ENCODE results near the gene ATP8A2.
"Not testable (repeated sequence)": the region's sequence is repeated elsewhere in the genome, so short reads cannot be mapped to it uniquely, and the experiment has no call there.

DNA sequence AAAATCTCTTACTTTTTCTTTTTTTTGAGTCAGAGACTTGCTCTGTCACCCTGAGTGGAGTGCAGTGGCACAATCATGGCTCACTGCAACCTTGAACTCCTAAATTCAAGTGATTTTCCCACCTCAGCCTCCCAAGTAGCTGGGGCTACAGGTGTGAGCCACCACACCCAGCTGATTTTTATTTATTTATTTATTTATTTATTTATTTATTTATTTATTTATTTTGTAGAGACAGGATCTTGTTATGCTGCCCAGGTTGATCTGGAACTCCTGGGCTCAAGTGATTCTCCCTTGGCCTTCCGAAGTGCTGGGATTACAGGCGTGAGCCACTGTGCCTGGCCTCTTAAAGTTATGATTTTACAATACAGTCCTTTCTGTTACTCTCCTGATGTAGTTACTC is 696.6 kb downstream of the ATP8A2 start:
- TF ChIP-seq, protein P1, sequence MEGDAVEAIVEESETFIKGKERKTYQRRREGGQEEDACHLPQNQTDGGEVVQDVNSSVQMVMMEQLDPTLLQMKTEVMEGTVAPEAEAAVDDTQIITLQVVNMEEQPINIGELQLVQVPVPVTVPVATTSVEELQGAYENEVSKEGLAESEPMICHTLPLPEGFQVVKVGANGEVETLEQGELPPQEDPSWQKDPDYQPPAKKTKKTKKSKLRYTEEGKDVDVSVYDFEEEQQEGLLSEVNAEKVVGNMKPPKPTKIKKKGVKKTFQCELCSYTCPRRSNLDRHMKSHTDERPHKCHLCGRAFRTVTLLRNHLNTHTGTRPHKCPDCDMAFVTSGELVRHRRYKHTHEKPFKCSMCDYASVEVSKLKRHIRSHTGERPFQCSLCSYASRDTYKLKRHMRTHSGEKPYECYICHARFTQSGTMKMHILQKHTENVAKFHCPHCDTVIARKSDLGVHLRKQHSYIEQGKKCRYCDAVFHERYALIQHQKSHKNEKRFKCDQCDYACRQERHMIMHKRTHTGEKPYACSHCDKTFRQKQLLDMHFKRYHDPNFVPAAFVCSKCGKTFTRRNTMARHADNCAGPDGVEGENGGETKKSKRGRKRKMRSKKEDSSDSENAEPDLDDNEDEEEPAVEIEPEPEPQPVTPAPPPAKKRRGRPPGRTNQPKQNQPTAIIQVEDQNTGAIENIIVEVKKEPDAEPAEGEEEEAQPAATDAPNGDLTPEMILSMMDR (IDR thresholded peaks at IDR 0.05), result not testable (repeated sequence)
- not testable (repeated sequence) for TF ChIP-seq EZH2 (IDR thresholded peaks at IDR 0.05)

Measured in neural progenitor cell (in vitro differentiated cells).